Measurements from ENCODE around the gene CBX8. TPM values are rescaled to one million over a fixed set of nuclear protein-coding genes. Genes with fewer than 3 reads are reported as not detected.

CBX8 gene
- total and polyA plus RNA-seq, 2 of the 13 experiments (the other 11 are each of a cell fraction or from before 2014, with no cell fraction given) = 0.34 to 12.6 TPM

GRCh38 chr17:79839356-79840268, 42.7 kb upstream of the CBX8 start, which contains the start of gene CBX4 (continued):
- TF ChIP-seq KAT8 (CRISPR knock-in tag; IDR thresholded peaks at IDR 0.05) = peak; percentile 67; the same call in 1 of the 2 replicates
- 0 out of 2 replicates have a peak, but pooled peaks have one; percentile 33 for TF ChIP-seq ZSCAN31 (CRISPR knock-in tag; IDR thresholded peaks at IDR 0.05; ENCODE audit: low read depth)
- TF ChIP-seq ZFP1 (CRISPR knock-in tag; IDR thresholded peaks at IDR 0.05) = no peak
- TF ChIP-seq NAIF1 (CRISPR knock-in tag; IDR thresholded peaks at IDR 0.05; ENCODE audit: borderline replicate concordance) = peak; percentile 48; the same call in 1 of the 2 replicates
- TF ChIP-seq DDIT3 (CRISPR knock-in tag; IDR thresholded peaks at IDR 0.05) = peak; percentile 98
- peak; percentile 89 for TF ChIP-seq SRY (CRISPR knock-in tag; IDR thresholded peaks at IDR 0.05)
- peak; percentile 76; the same call in 1 of the 2 replicates for TF ChIP-seq ZNF367 (CRISPR knock-in tag; IDR thresholded peaks at IDR 0.05; ENCODE audit: borderline replicate concordance)
- TF ChIP-seq ZNF256 (CRISPR knock-in tag; conservative IDR thresholded peaks at IDR 0.05) = no peak
- no peak for TF ChIP-seq TEAD2 (CRISPR knock-in tag; IDR thresholded peaks at IDR 0.05)
- TF ChIP-seq NCOA2 (CRISPR knock-in tag; IDR thresholded peaks at IDR 0.05) = peak; percentile 6; the same call in 1 of the 2 replicates
- TF ChIP-seq ZNF879 (CRISPR knock-in tag; IDR thresholded peaks at IDR 0.05) = no peak
- TF ChIP-seq, protein P1, sequence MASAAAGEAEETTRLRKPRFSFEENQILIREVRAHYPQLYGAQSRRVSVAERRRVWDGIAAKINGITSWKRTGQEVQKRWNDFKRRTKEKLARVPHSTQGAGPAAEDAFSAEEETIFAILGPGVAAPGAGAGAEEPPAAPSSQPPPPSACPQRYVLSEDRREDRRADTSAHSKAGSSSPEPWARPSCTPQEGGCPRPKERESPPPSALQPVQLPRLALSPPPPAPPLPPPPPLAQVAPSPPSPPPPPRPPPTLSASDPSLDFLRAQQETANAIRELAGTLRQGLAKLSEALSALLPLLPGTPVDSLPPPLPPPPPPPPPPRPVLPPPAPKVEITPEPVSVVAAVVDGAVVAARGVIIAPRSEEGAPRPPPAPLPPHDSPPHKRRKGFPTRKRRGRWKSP (CRISPR knock-in tag; IDR thresholded peaks at IDR 0.05) = peak; percentile 88; the same call in 1 of the 2 replicates
- peak; percentile 74; the same call in 1 of the 2 replicates for TF ChIP-seq ZNF607 (CRISPR knock-in tag; IDR thresholded peaks at IDR 0.05; ENCODE audit: borderline replicate concordance)
- TF ChIP-seq CENPT (CRISPR knock-in tag; IDR thresholded peaks at IDR 0.05; ENCODE audit: low read depth) = peak; percentile 26; the same call in 1 of the 2 replicates
- no peak for TF ChIP-seq ZFP82 (CRISPR knock-in tag; IDR thresholded peaks at IDR 0.05; ENCODE audit: borderline replicate concordance)
- no peak for TF ChIP-seq ZNF263 (CRISPR knock-in tag; IDR thresholded peaks at IDR 0.05)
- TF ChIP-seq HDAC2 (CRISPR knock-in tag; IDR thresholded peaks at IDR 0.05) = peak; percentile 60; the same call in 1 of the 2 replicates
- peak; percentile 78; the same call in 1 of the 2 replicates for TF ChIP-seq ZNF703 (CRISPR knock-in tag; IDR thresholded peaks at IDR 0.05; ENCODE audit: borderline replicate concordance)
- TF ChIP-seq ZBTB25 (CRISPR knock-in tag; IDR thresholded peaks at IDR 0.05) = peak; percentile 99
- TF ChIP-seq, protein P2, sequence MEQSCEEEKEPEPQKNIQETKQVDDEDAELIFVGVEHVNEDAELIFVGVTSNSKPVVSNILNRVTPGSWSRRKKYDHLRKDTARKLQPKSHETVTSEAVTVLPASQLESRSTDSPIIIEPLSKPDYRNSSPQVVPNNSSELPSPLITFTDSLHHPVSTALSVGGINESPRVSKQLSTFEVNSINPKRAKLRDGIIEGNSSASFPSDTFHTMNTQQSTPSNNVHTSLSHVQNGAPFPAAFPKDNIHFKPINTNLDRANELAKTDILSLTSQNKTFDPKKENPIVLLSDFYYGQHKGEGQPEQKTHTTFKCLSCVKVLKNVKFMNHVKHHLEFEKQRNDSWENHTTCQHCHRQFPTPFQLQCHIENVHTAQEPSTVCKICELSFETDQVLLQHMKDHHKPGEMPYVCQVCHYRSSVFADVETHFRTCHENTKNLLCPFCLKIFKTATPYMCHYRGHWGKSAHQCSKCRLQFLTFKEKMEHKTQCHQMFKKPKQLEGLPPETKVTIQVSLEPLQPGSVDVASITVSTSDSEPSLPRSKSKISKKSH (CRISPR knock-in tag; IDR thresholded peaks at IDR 0.05; ENCODE audit: borderline replicate concordance) = peak; percentile 73; the same call in 1 of the 2 replicates
- peak; percentile 56 for TF ChIP-seq ZNF777 (CRISPR knock-in tag; IDR thresholded peaks at IDR 0.05)
- peak; percentile 98 for TF ChIP-seq ZBTB33 (CRISPR knock-in tag; IDR thresholded peaks at IDR 0.05)
- 0 out of 2 replicates have a peak, but pooled peaks have one; percentile 37 for TF ChIP-seq CHD4 (IDR thresholded peaks at IDR 0.05; ENCODE audit: borderline replicate concordance, low read length)
- no peak for TF ChIP-seq SP140L (CRISPR knock-in tag; IDR thresholded peaks at IDR 0.05; ENCODE audit: borderline replicate concordance)

Measured in HepG2 (cell line).